HepG2 (cell line): ENCODE results near the gene TEX22. TPM values are rescaled to one million over a fixed set of nuclear protein-coding genes. Genes with fewer than 3 reads are reported as not detected.
A peak's percentile ranks its signal among the peaks of the same experiment; 100 is the strongest.

Source experiments
- ARHGAP35 ChIP-seq: sonication (generic); formaldehyde crosslinking; IDR thresholded peaks from 2 replicates; pipeline ENCODE4 v1.9.0; 2022; ENCODE audit warnings: mild to moderate bottlenecking, inconsistent platforms, moderate library complexity, missing genetic modification reagents, borderline replicate concordance
- DNMT1 ChIP-seq: sonication (generic); formaldehyde crosslinking; IDR thresholded peaks from 2 replicates; pipeline ENCODE4 v1.5.1; 2020; ENCODE audit warnings: mild to moderate bottlenecking, missing genetic modification reagents
- EZH2 ChIP-seq: conservative IDR thresholded peaks from 2 replicates; pipeline ENCODE4 v1.6.1; 2012; ENCODE audit warnings: mild to moderate bottlenecking, low read depth, low read length, moderate library complexity
- FOXJ3 ChIP-seq: sonication (generic); formaldehyde crosslinking; IDR thresholded peaks from 2 replicates; pipeline ENCODE4 v1.4.0; 2020; ENCODE audit warnings: missing genetic modification reagents, mild to moderate bottlenecking, borderline replicate concordance
- GPN1 ChIP-seq: sonication (generic); formaldehyde crosslinking; IDR thresholded peaks from 2 replicates; pipeline ENCODE4 v1.5.1; 2020; ENCODE audit warnings: missing genetic modification reagents, borderline replicate concordance
- HIVEP1 ChIP-seq: sonication (generic); formaldehyde crosslinking; IDR thresholded peaks from 2 replicates; pipeline ENCODE4 v1.4.0; 2020; ENCODE audit warnings: mild to moderate bottlenecking, missing genetic modification reagents
- JARID2 ChIP-seq: sonication (generic); formaldehyde crosslinking; IDR thresholded peaks from 2 replicates; pipeline ENCODE4 v1.8.1; 2023; ENCODE audit warnings: missing genetic modification reagents, inconsistent platforms; ENCODE audit not compliant: insufficient replicate concordance
- MTF2 ChIP-seq: sonication (generic); formaldehyde crosslinking; IDR thresholded peaks from 2 replicates; pipeline ENCODE4 v1.5.0; 2020; ENCODE audit warnings: missing genetic modification reagents, borderline replicate concordance
- PHF20 ChIP-seq: sonication (generic); formaldehyde crosslinking; IDR thresholded peaks from 2 replicates; pipeline ENCODE4 v1.5.0; 2020; ENCODE audit warnings: mild to moderate bottlenecking, missing genetic modification reagents
- POLR2AphosphoS5 ChIP-seq: IDR thresholded peaks from 2 replicates; pipeline ENCODE4 v1.6.1; 2012; ENCODE audit warnings: low read depth, low read length
- RBM22 ChIP-seq: fragments of 200-400 bp; formaldehyde crosslinking; optimal IDR thresholded peaks from 2 replicates; pipeline ENCODE3; 2017; ENCODE audit warnings: mild to moderate bottlenecking, low read length, moderate library complexity
- RNF2 ChIP-seq: fragments of 450-650 bp; conservative IDR thresholded peaks from 2 replicates; pipeline ENCODE4 v1.6.1; 2016; ENCODE audit warnings: low read depth
- SNRNP70 ChIP-seq: fragments of 200-400 bp; formaldehyde crosslinking; IDR thresholded peaks from 2 replicates; pipeline ENCODE4 v1.6.1; 2017; ENCODE audit warnings: mild to moderate bottlenecking, low read depth, low read length, moderate library complexity
- YEATS4 ChIP-seq: sonication (generic); formaldehyde crosslinking; IDR thresholded peaks from 2 replicates; pipeline ENCODE4 v1.4.0; 2020; ENCODE audit warnings: missing genetic modification reagents, borderline replicate concordance
- ZMAT3 ChIP-seq: sonication (generic); formaldehyde crosslinking; conservative IDR thresholded peaks from 2 replicates; pipeline ENCODE4 v1.7.0; 2021; ENCODE audit warnings: missing genetic modification reagents
- ZNF484 ChIP-seq: sonication (generic); formaldehyde crosslinking; IDR thresholded peaks from 2 replicates; pipeline ENCODE4 v1.5.1; 2020; ENCODE audit warnings: mild to moderate bottlenecking, low read depth, missing genetic modification reagents, borderline replicate concordance
- ZNF598 ChIP-seq: sonication (generic); formaldehyde crosslinking; IDR thresholded peaks from 2 replicates; pipeline ENCODE4 v1.5.1; 2020; ENCODE audit warnings: mild to moderate bottlenecking, missing genetic modification reagents, borderline replicate concordance
- ZNF652 ChIP-seq: IDR thresholded peaks from 2 replicates; pipeline ENCODE4 v1.6.1; 2016; ENCODE audit warnings: low read depth, borderline replicate concordance
- ZNF703 ChIP-seq: sonication (generic); formaldehyde crosslinking; IDR thresholded peaks from 2 replicates; pipeline ENCODE4 v1.5.1; 2020; ENCODE audit warnings: missing genetic modification reagents, mild to moderate bottlenecking, moderate library complexity, borderline replicate concordance
- ZNF768 ChIP-seq: sonication (generic); formaldehyde crosslinking; IDR thresholded peaks from 2 replicates; pipeline ENCODE4 v1.4.0; 2020; ENCODE audit warnings: missing genetic modification reagents
- ZNF782 ChIP-seq: sonication (generic); formaldehyde crosslinking; IDR thresholded peaks from 2 replicates; pipeline ENCODE4 v1.4.0; 2020; ENCODE audit warnings: missing genetic modification reagents, mild to moderate bottlenecking, borderline replicate concordance
- ZZZ3 ChIP-seq: sonication (generic); formaldehyde crosslinking; IDR thresholded peaks from 2 replicates; pipeline ENCODE4 v1.4.0; 2020; ENCODE audit warnings: missing genetic modification reagents, mild to moderate bottlenecking, borderline replicate concordance
- polyA plus RNA-seq, 8 experiments: library from polyadenylated mRNA; depleted of rRNA in 3 of 8; stranded (reverse) in 7 of 8; unstranded in 1 of 8; fragments of >200 nt; fragmentation: Illumina TruSeq in 4 of 8; extraction: Trizol in 4 of 8; gene quantifications; 2 replicates each; pipeline versions ENCODE4 v1.2.1 to v1.2.3, GENCODE V29; 2011 to 2016; ENCODE audit warnings: low read depth in 4 of 8, missing spikeins in 1 of 8, mixed read lengths in 1 of 8; ENCODE audit not compliant: insufficient read depth in 1 of 8
- total RNA-seq, 5 experiments: library from RNA; depleted of rRNA; stranded (reverse); fragments of >200 nt; fragmentation: Illumina TruSeq; extraction: Trizol; gene quantifications; 2 replicates each; pipeline ENCODE4 v1.2.3, GENCODE V29; 2016; ENCODE audit warnings: low read depth in 1 of 5
- TF ChIP-seq, protein P1 (sequence below): sonication (generic); formaldehyde crosslinking; IDR thresholded peaks from 2 replicates; pipeline ENCODE4 v1.5.0; 2020; ENCODE audit warnings: mild to moderate bottlenecking, missing genetic modification reagents, borderline replicate concordance
- TF ChIP-seq, protein P2 (sequence below): sonication (generic); formaldehyde crosslinking; IDR thresholded peaks from 2 replicates; pipeline ENCODE4 v1.4.0; 2020; ENCODE audit warnings: missing genetic modification reagents

TEX22 gene
- total and polyA plus RNA-seq, 2 of the 13 experiments (the other 11 are each of a cell fraction or from before 2014, with no cell fraction given): 0.07 to 0.27 TPM

DNA sequence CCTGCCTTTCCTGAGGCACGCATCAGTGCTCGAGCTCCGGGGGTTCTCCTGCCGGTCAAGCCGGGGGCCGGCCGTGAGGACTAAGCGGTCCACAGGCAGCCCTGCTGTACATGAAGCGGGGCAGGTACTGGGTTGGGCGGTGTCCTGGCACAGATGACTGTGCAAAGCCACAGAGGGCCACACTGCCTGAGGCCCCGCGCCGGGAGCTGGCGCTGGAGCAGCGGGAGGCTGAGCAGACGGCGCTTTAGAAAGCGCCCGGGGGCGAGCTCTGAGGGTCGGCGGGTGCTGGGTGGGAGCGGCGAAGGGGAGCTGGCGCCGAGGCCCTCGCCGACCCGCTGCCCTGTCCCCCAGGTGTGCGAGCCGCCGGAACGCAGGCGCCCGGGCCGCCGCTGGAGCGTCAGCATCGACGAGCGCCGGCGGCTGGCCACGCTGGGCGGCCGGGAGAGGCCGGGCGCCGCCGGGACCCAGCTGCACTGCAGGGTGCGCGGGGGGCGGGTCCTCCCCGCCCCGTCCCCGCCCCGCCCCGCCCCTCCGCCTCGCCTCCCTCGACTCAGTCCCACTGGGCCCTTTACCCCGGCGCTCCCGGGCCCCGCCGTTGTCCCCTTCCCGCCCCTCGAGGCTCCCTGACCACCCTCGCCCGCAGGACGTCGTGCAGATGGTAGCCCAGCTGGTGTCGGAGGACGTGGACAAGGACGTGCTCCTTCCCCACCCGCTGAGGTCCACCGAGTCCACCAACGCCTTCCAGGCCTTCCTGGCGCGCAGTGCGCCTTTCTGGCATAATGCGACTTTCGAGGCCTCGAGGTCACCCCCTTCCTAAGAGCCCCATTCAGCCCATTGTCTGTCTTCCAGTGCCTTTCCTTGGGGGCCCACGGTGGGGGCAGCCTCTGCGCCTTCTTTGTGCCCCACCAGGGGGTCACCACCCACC lies 12.9 kb downstream of the TEX22 start (continued):
- no peak for TF ChIP-seq YEATS4 (CRISPR knock-in tag)
- TF ChIP-seq, protein P1, sequence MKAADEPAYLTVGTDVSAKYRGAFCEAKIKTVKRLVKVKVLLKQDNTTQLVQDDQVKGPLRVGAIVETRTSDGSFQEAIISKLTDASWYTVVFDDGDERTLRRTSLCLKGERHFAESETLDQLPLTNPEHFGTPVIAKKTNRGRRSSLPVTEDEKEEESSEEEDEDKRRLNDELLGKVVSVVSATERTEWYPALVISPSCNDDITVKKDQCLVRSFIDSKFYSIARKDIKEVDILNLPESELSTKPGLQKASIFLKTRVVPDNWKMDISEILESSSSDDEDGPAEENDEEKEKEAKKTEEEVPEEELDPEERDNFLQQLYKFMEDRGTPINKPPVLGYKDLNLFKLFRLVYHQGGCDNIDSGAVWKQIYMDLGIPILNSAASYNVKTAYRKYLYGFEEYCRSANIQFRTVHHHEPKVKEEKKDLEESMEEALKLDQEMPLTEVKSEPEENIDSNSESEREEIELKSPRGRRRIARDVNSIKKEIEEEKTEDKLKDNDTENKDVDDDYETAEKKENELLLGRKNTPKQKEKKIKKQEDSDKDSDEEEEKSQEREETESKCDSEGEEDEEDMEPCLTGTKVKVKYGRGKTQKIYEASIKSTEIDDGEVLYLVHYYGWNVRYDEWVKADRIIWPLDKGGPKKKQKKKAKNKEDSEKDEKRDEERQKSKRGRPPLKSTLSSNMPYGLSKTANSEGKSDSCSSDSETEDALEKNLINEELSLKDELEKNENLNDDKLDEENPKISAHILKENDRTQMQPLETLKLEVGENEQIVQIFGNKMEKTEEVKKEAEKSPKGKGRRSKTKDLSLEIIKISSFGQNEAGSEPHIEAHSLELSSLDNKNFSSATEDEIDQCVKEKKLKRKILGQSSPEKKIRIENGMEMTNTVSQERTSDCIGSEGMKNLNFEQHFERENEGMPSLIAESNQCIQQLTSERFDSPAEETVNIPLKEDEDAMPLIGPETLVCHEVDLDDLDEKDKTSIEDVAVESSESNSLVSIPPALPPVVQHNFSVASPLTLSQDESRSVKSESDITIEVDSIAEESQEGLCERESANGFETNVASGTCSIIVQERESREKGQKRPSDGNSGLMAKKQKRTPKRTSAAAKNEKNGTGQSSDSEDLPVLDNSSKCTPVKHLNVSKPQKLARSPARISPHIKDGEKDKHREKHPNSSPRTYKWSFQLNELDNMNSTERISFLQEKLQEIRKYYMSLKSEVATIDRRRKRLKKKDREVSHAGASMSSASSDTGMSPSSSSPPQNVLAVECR (CRISPR knock-in tag): peak; percentile 39; the same call in 1 of the 2 replicates
- TF ChIP-seq ZZZ3 (CRISPR knock-in tag): no peak
- TF ChIP-seq, protein P2, sequence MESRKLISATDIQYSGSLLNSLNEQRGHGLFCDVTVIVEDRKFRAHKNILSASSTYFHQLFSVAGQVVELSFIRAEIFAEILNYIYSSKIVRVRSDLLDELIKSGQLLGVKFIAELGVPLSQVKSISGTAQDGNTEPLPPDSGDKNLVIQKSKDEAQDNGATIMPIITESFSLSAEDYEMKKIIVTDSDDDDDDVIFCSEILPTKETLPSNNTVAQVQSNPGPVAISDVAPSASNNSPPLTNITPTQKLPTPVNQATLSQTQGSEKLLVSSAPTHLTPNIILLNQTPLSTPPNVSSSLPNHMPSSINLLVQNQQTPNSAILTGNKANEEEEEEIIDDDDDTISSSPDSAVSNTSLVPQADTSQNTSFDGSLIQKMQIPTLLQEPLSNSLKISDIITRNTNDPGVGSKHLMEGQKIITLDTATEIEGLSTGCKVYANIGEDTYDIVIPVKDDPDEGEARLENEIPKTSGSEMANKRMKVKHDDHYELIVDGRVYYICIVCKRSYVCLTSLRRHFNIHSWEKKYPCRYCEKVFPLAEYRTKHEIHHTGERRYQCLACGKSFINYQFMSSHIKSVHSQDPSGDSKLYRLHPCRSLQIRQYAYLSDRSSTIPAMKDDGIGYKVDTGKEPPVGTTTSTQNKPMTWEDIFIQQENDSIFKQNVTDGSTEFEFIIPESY: 0 out of 2 replicates have a peak, but pooled peaks have one; percentile 37
- no peak for TF ChIP-seq ARHGAP35 (CRISPR knock-in tag)
- TF ChIP-seq RNF2: no peak
- TF ChIP-seq ZNF484: no peak
- TF ChIP-seq EZH2: 0 out of 2 replicates have a peak, but pooled peaks have one; percentile 42
- no peak for TF ChIP-seq SNRNP70
- no peak for TF ChIP-seq GPN1
- TF ChIP-seq FOXJ3: no peak
- TF ChIP-seq MTF2: 0 out of 2 replicates have a peak, but pooled peaks have one; percentile 18
- TF ChIP-seq ZMAT3 (CRISPR knock-in tag): no peak
- TF ChIP-seq DNMT1: no peak
- no peak for TF ChIP-seq HIVEP1
- no peak for TF ChIP-seq ZNF703 (CRISPR knock-in tag)
- peak; percentile 36; the same call in 1 of the 2 replicates for TF ChIP-seq ZNF768 (CRISPR knock-in tag)
- TF ChIP-seq ZNF652 (CRISPR knock-in tag): no peak
- TF ChIP-seq ZNF598 (CRISPR knock-in tag): no peak
- no peak for TF ChIP-seq POLR2AphosphoS5
- TF ChIP-seq ZNF782 (CRISPR knock-in tag): no peak
- no peak for TF ChIP-seq RBM22
- TF ChIP-seq JARID2 (CRISPR knock-in tag): no peak
- no peak for TF ChIP-seq PHF20
